ENCODE measurements around the gene GPR63. TPM values are rescaled to one million over a fixed set of nuclear protein-coding genes. Genes with fewer than 3 reads are reported as not detected.

The GPR63 gene
- total RNA-seq, 1 experiment from 2014 or later: 0.95 TPM

GRCh38 chr6:96861588-96861987, 24.3 kb upstream of the GPR63 start:
- Histone ChIP-seq H3K4me3 (ENCODE audit: low read depth in 2 of 2, low read length in 2 of 2) (no peak overlapping the region), H3K27me3 (ENCODE audit: control insufficient read depth, insufficient read depth, low read length) (0 out of 2 replicates have a peak, but pooled peaks cover 2% of the 10 kb centered on the region), H3K36me3 (ENCODE audit: control insufficient read depth, insufficient read depth, low read length) (no peaks in the 10 kb centered on the region), H3K4me1 (ENCODE audit: control insufficient read depth, insufficient read depth, low read length) (no peaks in the 10 kb centered on the region), H3K27ac (ENCODE audit: low read length) (no peak overlapping the region), H3K9me3 (ENCODE audit: control insufficient read depth, insufficient read depth, low read depth, low read length) (no peaks in the 10 kb centered on the region)
- no peak for ATAC-seq
- no peak for TF ChIP-seq POLR2AphosphoS5 (IDR thresholded peaks at IDR 0.05; ENCODE audit: low read depth, low read length)
- no peak for TF ChIP-seq CTCF (IDR thresholded peaks at IDR 0.05)
- TF ChIP-seq REST (IDR thresholded peaks at IDR 0.05; ENCODE audit: insufficient read depth in 1 of 2, low read depth in 2 of 2, low read length in 1 of 2): no peak
- no peak for TF ChIP-seq TCF7L2 (IDR thresholded peaks at IDR 0.05; ENCODE audit: low read depth, low read length)
- in situ Hi-C loops (cut with HindIII; ENCODE audit: low pct_unique_long_range_greater_than_20kb, low sequenced_read_pairs): no loop called here
- ChIA-PET POLR2A (no interaction called here), CTCF (no interaction called here)
- no peak for DNase-seq (ENCODE audit: low read depth, low spot score)
- BruUV-seq (replicated peaks): no TSS peak
- intact Hi-C loops (cut with micrococcal nuclease; ENCODE audit: unreplicated experiment): no loop called here

- no peak for ATAC-seq
- intact Hi-C loops (cut with micrococcal nuclease; ENCODE audit: unreplicated experiment) (no loop called here), in situ Hi-C loops (cut with HindIII; ENCODE audit: low pct_unique_long_range_greater_than_20kb, low sequenced_read_pairs) (no loop called here)
- Histone ChIP-seq H3K4me1 (ENCODE audit: control insufficient read depth, insufficient read depth, low read length) (no peaks in the 10 kb centered on the region), H3K9me3 (ENCODE audit: control insufficient read depth, insufficient read depth, low read depth, low read length) (no peaks in the 10 kb centered on the region), H3K27me3 (ENCODE audit: control insufficient read depth, insufficient read depth, low read length) (0 out of 2 replicates have a peak, but pooled peaks cover 2% of the 10 kb centered on the region), H3K27ac (ENCODE audit: low read length) (no peak overlapping the region), H3K4me3 (ENCODE audit: low read depth in 2 of 2, low read length in 2 of 2) (no peak overlapping the region), H3K36me3 (ENCODE audit: control insufficient read depth, insufficient read depth, low read length) (no peaks in the 10 kb centered on the region)
- no peak for DNase-seq (ENCODE audit: low read depth, low spot score)
- no peak for TF ChIP-seq POLR2AphosphoS5 (IDR thresholded peaks at IDR 0.05; ENCODE audit: low read depth, low read length)
- no peak for TF ChIP-seq TCF7L2 (IDR thresholded peaks at IDR 0.05; ENCODE audit: low read depth, low read length)
- TF ChIP-seq REST (IDR thresholded peaks at IDR 0.05; ENCODE audit: insufficient read depth in 1 of 2, low read depth in 2 of 2, low read length in 1 of 2): no peak
- no peak for TF ChIP-seq SIN3A (IDR thresholded peaks at IDR 0.05; ENCODE audit: borderline replicate concordance, insufficient read depth, low read depth, low read length)
- TF ChIP-seq CTCF (IDR thresholded peaks at IDR 0.05): no peak
- POLR2A ChIA-PET: no interaction called here
- CTCF ChIA-PET: no interaction called here
- BruUV-seq (replicated peaks): no TSS peak
These were observed 19.6 kb upstream of the GPR63 start for GRCh38 chr6:96856856-96857255.
